Cardiac fibroblast (primary cell): ENCODE data around the gene HIP1.

Experiments
- DNase-seq, 2 donors: peaks; one replicate each; pipeline versions ENCODE4 v3.0.0 to v3.0.0-alpha.2; 2010; ENCODE audit warnings: low read depth in 2 of 2
- H3K4me3 ChIP-seq, 2 donors: replicated peaks in 1 of 2; 1 replicate in 1 of 2; 2 replicates in 1 of 2; pipeline ENCODE4 v1.5.1; 2011; ENCODE audit warnings: low read depth in 2 of 2, low read length in 2 of 2, mild to moderate bottlenecking in 2 of 2, moderate library complexity in 1 of 2
- CTCF ChIP-seq: IDR thresholded peaks from one replicate; pipeline ENCODE4 v1.5.1; 2011; ENCODE audit warnings: low read depth, mild to moderate bottlenecking, low read length, inconsistent platforms

HIP1 gene

GRCh38 chr7:75669579-75669978 is 69.2 kb downstream of the HIP1 start:
- H3K4me3 ChIP-seq: no peak overlapping the region
- DNase-seq: no peak
- TF ChIP-seq CTCF: no peak

GRCh38 chr7:75667938-75668337 is 70.8 kb downstream of the HIP1 start:
- DNase-seq: no peak
- no peak for TF ChIP-seq CTCF
- no peak overlapping the region for H3K4me3 ChIP-seq

- no peak for DNase-seq
- H3K4me3 ChIP-seq: no peak overlapping the region
- TF ChIP-seq CTCF: no peak
Measured at GRCh38 chr7:75663302-75663907, 75.3 kb downstream of the HIP1 start.

- no peak for DNase-seq
- TF ChIP-seq CTCF: no peak
- no peak overlapping the region for H3K4me3 ChIP-seq
Measured at GRCh38 chr7:75662579-75663301, 76.0 kb downstream of the HIP1 start.

DNA sequence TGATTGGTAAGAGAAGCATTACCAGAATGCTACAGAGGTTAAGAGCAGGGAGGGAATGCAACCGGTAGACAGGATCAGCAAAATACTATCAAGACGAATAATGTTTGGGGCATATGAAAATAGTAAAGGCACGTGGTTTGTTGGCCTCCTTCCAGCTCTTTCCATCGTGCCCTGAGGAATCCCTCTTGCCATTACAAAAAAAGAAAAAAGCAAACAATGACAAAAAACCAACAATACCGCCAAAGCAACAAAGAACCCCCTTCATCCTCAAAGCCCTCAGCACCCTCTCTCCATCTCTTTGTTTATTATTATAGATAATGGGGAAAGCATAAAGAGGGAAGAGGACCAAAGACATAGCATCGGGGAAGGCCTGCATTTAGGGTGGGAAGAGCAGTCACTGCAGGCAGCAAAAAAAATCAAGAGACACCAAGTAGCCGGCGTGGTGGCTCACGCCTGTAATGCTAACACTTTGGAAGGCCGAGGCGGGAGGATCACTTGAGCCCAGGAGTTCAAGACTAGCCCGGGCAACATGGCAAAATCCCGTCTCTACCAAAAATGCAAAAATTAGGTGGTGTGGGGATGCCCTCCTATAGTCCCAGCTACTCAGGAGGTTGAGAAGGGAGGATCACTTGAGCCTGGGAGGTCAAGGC is 78.0 kb downstream of the HIP1 start:
- DNase-seq: no peak
- TF ChIP-seq CTCF: no peak
- no peak overlapping the region for H3K4me3 ChIP-seq

DNA sequence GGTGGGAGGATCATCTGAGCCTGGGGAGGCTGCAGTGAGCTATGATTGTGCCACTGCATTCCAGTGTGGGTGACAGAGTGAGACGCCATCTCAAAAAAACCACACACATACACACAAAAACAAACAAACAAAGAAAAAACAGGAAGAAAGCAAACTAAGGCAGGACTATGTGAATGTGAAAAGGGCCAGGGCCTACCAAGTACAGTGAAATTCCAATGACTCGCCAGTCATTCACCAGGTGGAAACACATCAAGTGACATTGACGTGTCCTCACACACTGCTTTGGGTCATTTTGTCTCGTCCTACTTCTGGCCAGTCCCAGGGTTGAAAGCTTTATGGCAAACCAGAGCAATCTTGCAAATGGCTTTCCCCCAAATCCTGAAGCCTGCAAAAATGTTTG is 79.9 kb downstream of the HIP1 start:
- no peak for TF ChIP-seq CTCF
- H3K4me3 ChIP-seq: no peak overlapping the region
- DNase-seq: no peak
